ENCODE measurements around the gene SULT1A1. TPM values are rescaled to one million over a fixed set of nuclear protein-coding genes. Genes with fewer than 3 reads are reported as not detected.

Gene SULT1A1
- total and polyA plus RNA-seq, 4 donors, result 25.3 to 143 (median 102) TPM

GRCh38 chr16:28590384-28591340 is 19.2 kb downstream of the SULT1A1 start:
- H3K36me3 ChIP-seq (ENCODE audit: control insufficient read depth in 4 of 4, insufficient read depth in 3 of 4, low read depth in 1 of 4, low read length in 3 of 4), result peaks cover 8 to 50% (median 21%) of the 10 kb centered on the region in 4 donors
- no peak overlapping the region for H3K4me3 ChIP-seq (ENCODE audit: low read depth in 1 of 3, low read length in 3 of 3)
- H3K27ac ChIP-seq (ENCODE audit: low read depth in 1 of 2, low read length in 2 of 2), result no peak overlapping the region
- peaks cover 0 to 7% (median 4%) of the 10 kb centered on the region in 4 donors for H3K4me1 ChIP-seq (ENCODE audit: control insufficient read depth in 4 of 4, insufficient read depth in 4 of 4, low read length in 3 of 4)
- TF ChIP-seq HNF4A (conservative IDR thresholded peaks at IDR 0.05), result no peak
- TF ChIP-seq SP1 (IDR thresholded peaks at IDR 0.05), result no peak
- no peak for TF ChIP-seq ZBTB33 (IDR thresholded peaks at IDR 0.05)
- TF ChIP-seq, protein P1, sequence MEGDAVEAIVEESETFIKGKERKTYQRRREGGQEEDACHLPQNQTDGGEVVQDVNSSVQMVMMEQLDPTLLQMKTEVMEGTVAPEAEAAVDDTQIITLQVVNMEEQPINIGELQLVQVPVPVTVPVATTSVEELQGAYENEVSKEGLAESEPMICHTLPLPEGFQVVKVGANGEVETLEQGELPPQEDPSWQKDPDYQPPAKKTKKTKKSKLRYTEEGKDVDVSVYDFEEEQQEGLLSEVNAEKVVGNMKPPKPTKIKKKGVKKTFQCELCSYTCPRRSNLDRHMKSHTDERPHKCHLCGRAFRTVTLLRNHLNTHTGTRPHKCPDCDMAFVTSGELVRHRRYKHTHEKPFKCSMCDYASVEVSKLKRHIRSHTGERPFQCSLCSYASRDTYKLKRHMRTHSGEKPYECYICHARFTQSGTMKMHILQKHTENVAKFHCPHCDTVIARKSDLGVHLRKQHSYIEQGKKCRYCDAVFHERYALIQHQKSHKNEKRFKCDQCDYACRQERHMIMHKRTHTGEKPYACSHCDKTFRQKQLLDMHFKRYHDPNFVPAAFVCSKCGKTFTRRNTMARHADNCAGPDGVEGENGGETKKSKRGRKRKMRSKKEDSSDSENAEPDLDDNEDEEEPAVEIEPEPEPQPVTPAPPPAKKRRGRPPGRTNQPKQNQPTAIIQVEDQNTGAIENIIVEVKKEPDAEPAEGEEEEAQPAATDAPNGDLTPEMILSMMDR (IDR thresholded peaks at IDR 0.05; ENCODE audit: low read depth, low read length, missing input control), result no peak
- TF ChIP-seq EGR1 (IDR thresholded peaks at IDR 0.05; ENCODE audit: low read depth in 2 of 2), result no peak
- no peak for TF ChIP-seq YY1 (IDR thresholded peaks at IDR 0.05)
- no peak for TF ChIP-seq NR2F2 (IDR thresholded peaks at IDR 0.05)
- no peak for TF ChIP-seq HNF4G (IDR thresholded peaks at IDR 0.05)
- TF ChIP-seq, protein P2, sequence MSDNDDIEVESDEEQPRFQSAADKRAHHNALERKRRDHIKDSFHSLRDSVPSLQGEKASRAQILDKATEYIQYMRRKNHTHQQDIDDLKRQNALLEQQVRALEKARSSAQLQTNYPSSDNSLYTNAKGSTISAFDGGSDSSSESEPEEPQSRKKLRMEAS (IDR thresholded peaks at IDR 0.05), result no peak
- no peak for TF ChIP-seq GABPA (IDR thresholded peaks at IDR 0.05 in 1 of 2, conservative IDR thresholded peaks at IDR 0.05 in 1 of 2)
- TF ChIP-seq, protein P3, sequence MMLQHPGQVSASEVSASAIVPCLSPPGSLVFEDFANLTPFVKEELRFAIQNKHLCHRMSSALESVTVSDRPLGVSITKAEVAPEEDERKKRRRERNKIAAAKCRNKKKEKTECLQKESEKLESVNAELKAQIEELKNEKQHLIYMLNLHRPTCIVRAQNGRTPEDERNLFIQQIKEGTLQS (IDR thresholded peaks at IDR 0.05), result no peak
- no peak for TF ChIP-seq FOXA2 (IDR thresholded peaks at IDR 0.05)
- no peak for TF ChIP-seq FOXA1 (IDR thresholded peaks at IDR 0.05)
- no peak for TF ChIP-seq JUND (IDR thresholded peaks at IDR 0.05)
- TF ChIP-seq REST (IDR thresholded peaks at IDR 0.05), result no peak
- TF ChIP-seq TAF1 (conservative IDR thresholded peaks at IDR 0.05), result no peak
- TF ChIP-seq RAD21 (IDR thresholded peaks at IDR 0.05), result no peak
- TF ChIP-seq RXRA (IDR thresholded peaks at IDR 0.05), result no peak
- no peak overlapping the region for H3K9ac ChIP-seq (ENCODE audit: low read depth in 1 of 2, low read length in 2 of 2)
- DNase-seq (ENCODE audit: low spot score), result no peak
- H3K9me3 ChIP-seq (ENCODE audit: control insufficient read depth in 4 of 4, low read length in 3 of 4), result no peaks in the 10 kb centered on the region
- 94% methylated on average over 22 of the region's 22 CpGs for WGBS
- no peaks in the 10 kb centered on the region for H3K27me3 ChIP-seq (ENCODE audit: control insufficient read depth in 4 of 4, insufficient read depth in 4 of 4, low read length in 3 of 4)
